ENCODE results near the gene GNAT3.

The GNAT3 gene

GRCh38 chr7:80499350-80499953, 12.4 kb downstream of the GNAT3 start:
- DNase-seq: no peak

- DNase-seq: no peak
Measured at GRCh38 chr7:80498481-80499349, 13.1 kb downstream of the GNAT3 start.

GRCh38 chr7:80496586-80496985, 15.3 kb downstream of the GNAT3 start:
- DNase-seq: no peak

- no peak for DNase-seq
Measured at GRCh38 chr7:80493121-80493849, 18.6 kb downstream of the GNAT3 start.

GRCh38 chr7:80491462-80491861, 20.4 kb downstream of the GNAT3 start:
- DNase-seq: no peak

- DNase-seq: no peak
Measured at GRCh38 chr7:80488851-80489370, 23.0 kb downstream of the GNAT3 start.

- no peak for DNase-seq
Measured at GRCh38 chr7:80488406-80488805, 23.5 kb downstream of the GNAT3 start.

GRCh38 chr7:80485721-80486120, 26.1 kb downstream of the GNAT3 start:
- no peak for DNase-seq

- DNase-seq: no peak
Measured at GRCh38 chr7:80482950-80483349, 28.9 kb downstream of the GNAT3 start.

- no peak for DNase-seq
Measured at GRCh38 chr7:80481196-80481884, 30.5 kb downstream of the GNAT3 start.

GRCh38 chr7:80480566-80480965, 31.3 kb downstream of the GNAT3 start:
- DNase-seq: no peak

- DNase-seq: no peak
Measured at GRCh38 chr7:80478683-80479082, 33.2 kb downstream of the GNAT3 start.

GRCh38 chr7:80476035-80476434, 35.8 kb downstream of the GNAT3 start:
- no peak for DNase-seq

- no peak for DNase-seq
Measured at GRCh38 chr7:80475383-80475782, 36.5 kb downstream of the GNAT3 start.

- DNase-seq: no peak
Measured at GRCh38 chr7:80473751-80474150, 38.1 kb downstream of the GNAT3 start.

GRCh38 chr7:80472491-80473200, 39.2 kb downstream of the GNAT3 start:
- DNase-seq: no peak

GRCh38 chr7:80468931-80469714, 42.7 kb downstream of the GNAT3 start:
- no peak for DNase-seq

- no peak for DNase-seq
Measured at GRCh38 chr7:80467069-80467468, 44.8 kb downstream of the GNAT3 start.

- DNase-seq: no peak
Measured at GRCh38 chr7:80466636-80467035, 45.2 kb downstream of the GNAT3 start.

GRCh38 chr7:80464211-80464610, 47.7 kb downstream of the GNAT3 start:
- no peak for DNase-seq

- no peak for DNase-seq
Measured at GRCh38 chr7:80463272-80463920, 48.5 kb downstream of the GNAT3 start.
